IPS DF 4.7 (cell line): ENCODE results near the gene HECTD2.
"Not testable (repeated sequence)": the region's sequence is repeated elsewhere in the genome, so short reads cannot be mapped to it uniquely, and the experiment has no call there.

Experiments used
- DNase-seq: peaks from one replicate; pipeline ENCODE4 v3.0.0-alpha.2; 2013; ENCODE audit warnings: low spot score; ENCODE audit errors: extremely low read depth

The HECTD2 gene

GRCh38 chr10:91536733-91537132, 126.6 kb downstream of the HECTD2 start:
- no peak for DNase-seq

GRCh38 chr10:91537614-91538383, 127.7 kb downstream of the HECTD2 start:
- DNase-seq: no peak

- DNase-seq: no peak
Measured at GRCh38 chr10:91539930-91540329, 129.8 kb downstream of the HECTD2 start.

GRCh38 chr10:91540733-91541132, 130.6 kb downstream of the HECTD2 start:
- no peak for DNase-seq

- no peak for DNase-seq
Measured at GRCh38 chr10:91541481-91541880, 131.3 kb downstream of the HECTD2 start.

GRCh38 chr10:91545384-91545783, 135.2 kb downstream of the HECTD2 start:
- DNase-seq: no peak

GRCh38 chr10:91545838-91546237, 135.7 kb downstream of the HECTD2 start:
- DNase-seq: no peak

- DNase-seq: no peak
Measured at GRCh38 chr10:91549262-91549661, 139.1 kb downstream of the HECTD2 start.

- DNase-seq: no peak
Measured at GRCh38 chr10:91550021-91550420, 139.9 kb downstream of the HECTD2 start.

GRCh38 chr10:91551856-91552255, 141.7 kb downstream of the HECTD2 start:
- DNase-seq: peak; percentile 51

- no peak for DNase-seq
Measured at GRCh38 chr10:91552274-91553095, 142.3 kb downstream of the HECTD2 start.

GRCh38 chr10:91555455-91555854, 145.3 kb downstream of the HECTD2 start:
- no peak for DNase-seq

GRCh38 chr10:91556691-91557566, 146.8 kb downstream of the HECTD2 start:
- DNase-seq: no peak

- DNase-seq: no peak
Measured at GRCh38 chr10:91557651-91558111, 147.5 kb downstream of the HECTD2 start.

- DNase-seq: no peak
Measured at GRCh38 chr10:91558473-91558872, 148.3 kb downstream of the HECTD2 start.

GRCh38 chr10:91559169-91559568, 149.0 kb downstream of the HECTD2 start:
- no peak for DNase-seq

GRCh38 chr10:91559750-91560149, 149.6 kb downstream of the HECTD2 start:
- no peak for DNase-seq

- not testable (repeated sequence) for DNase-seq
Measured at GRCh38 chr10:91560827-91561226, 150.7 kb downstream of the HECTD2 start.

GRCh38 chr10:91562839-91563581, 152.9 kb downstream of the HECTD2 start:
- DNase-seq: no peak

- DNase-seq: no peak
Measured at GRCh38 chr10:91564026-91564425, 153.9 kb downstream of the HECTD2 start.
